Neural cell (in vitro differentiated cells): ENCODE measurements around the gene SYT1. TPM values are rescaled to one million over a fixed set of nuclear protein-coding genes. Genes with fewer than 3 reads are reported as not detected.

Source experiments
- H2AFZ ChIP-seq: fragments of 200-600, 300-800 bp; sonication (generic), shearing (Covaris generic); 2 replicates; pipeline ENCODE4 v1.6.0; 2014; ENCODE audit warnings: low read depth, mild to moderate bottlenecking, antibody characterized with exemption, low read length, moderate library complexity
- H3F3A ChIP-seq: fragments of 200-600 bp; shearing (Covaris generic); 2 replicates; pipeline ENCODE4 v1.6.1; 2016; ENCODE audit warnings: mild to moderate bottlenecking, moderate library complexity, mixed read lengths, antibody characterized with exemption, low read length; ENCODE audit not compliant: insufficient read depth, poor library complexity, severe bottlenecking
- H3K27ac ChIP-seq: fragments of 200-600, 300-800 bp; sonication (generic), shearing (Covaris generic); 2 replicates; pipeline ENCODE4 v1.5.1; 2014; ENCODE audit warnings: mild to moderate bottlenecking, low read length, moderate library complexity
- H3K27me3 ChIP-seq: fragments of 300-800, 200-600 bp; sonication (generic), shearing (Covaris generic); 2 replicates; pipeline ENCODE4 v1.6.0; 2014; ENCODE audit warnings: mild to moderate bottlenecking, low read depth, low read length, moderate library complexity; ENCODE audit not compliant: insufficient read depth
- H3K36me3 ChIP-seq: fragments of 300-800, 200-600 bp; sonication (generic), shearing (Covaris generic); 2 replicates; pipeline ENCODE4 v1.5.1; 2014; ENCODE audit warnings: mild to moderate bottlenecking, antibody characterized with exemption, low read length, moderate library complexity; ENCODE audit not compliant: insufficient read depth
- H3K4me2 ChIP-seq: fragments of 300-800, 200-600 bp; sonication (generic), shearing (Covaris generic); 2 replicates; pipeline ENCODE4 v1.6.0; 2014; ENCODE audit warnings: mild to moderate bottlenecking, low read length
- H3K4me3 ChIP-seq: fragments of 300-800, 200-600 bp; sonication (generic), shearing (Covaris generic); 2 replicates; pipeline ENCODE4 v1.5.1; 2014; ENCODE audit warnings: mild to moderate bottlenecking, low read length, moderate library complexity
- H3K79me2 ChIP-seq: fragments of 200-600 bp; shearing (Covaris generic); replicated peaks from 2 replicates; pipeline ENCODE4 v1.6.0; 2014; ENCODE audit warnings: mild to moderate bottlenecking, low read length, moderate library complexity; ENCODE audit not compliant: insufficient read depth
- H3K9ac ChIP-seq: fragments of 300-800, 200-600 bp; sonication (generic), shearing (Covaris generic); 2 replicates; pipeline ENCODE4 v1.6.1; 2016; ENCODE audit warnings: mild to moderate bottlenecking, low read length, mixed read lengths
- H3K9me2 ChIP-seq: fragments of 200-600 bp; shearing (Covaris generic); 2 replicates; pipeline ENCODE4 v1.6.1; 2016; ENCODE audit warnings: mild to moderate bottlenecking, low read length, mixed read lengths; ENCODE audit not compliant: insufficient read depth
- H3K9me3 ChIP-seq: fragments of 200-600, 300-800 bp; sonication (generic), shearing (Covaris generic); 2 replicates; pipeline ENCODE4 v1.6.1; 2016; ENCODE audit warnings: mild to moderate bottlenecking, mixed run types, low read length, moderate library complexity, mixed read lengths
- H4K20me1 ChIP-seq: fragments of 200-600 bp; shearing (Covaris generic); 2 replicates; pipeline ENCODE4 v1.6.1; 2016; ENCODE audit warnings: mild to moderate bottlenecking, mixed run types; ENCODE audit not compliant: insufficient read depth
- CTCF ChIP-seq: fragments of 450-650 bp; IDR thresholded peaks from 2 replicates; pipeline ENCODE4 v1.5.1; 2014; ENCODE audit warnings: antibody characterized with exemption, mild to moderate bottlenecking, moderate library complexity; ENCODE audit not compliant: poor library complexity, severe bottlenecking
- EP300 ChIP-seq: fragments of 450-650 bp; conservative IDR thresholded peaks from 2 replicates; pipeline ENCODE4 v1.6.1; 2014; ENCODE audit warnings: antibody characterized with exemption, mild to moderate bottlenecking, moderate library complexity; ENCODE audit not compliant: poor library complexity, severe bottlenecking
- EZH2 ChIP-seq: fragments of 200-600, 300-800 bp; shearing (Covaris generic), sonication (generic); IDR thresholded peaks from 2 replicates; pipeline ENCODE4 v1.6.1; 2014; ENCODE audit warnings: antibody characterized with exemption, low read length, borderline replicate concordance, mild to moderate bottlenecking; ENCODE audit not compliant: insufficient read depth, poor library complexity, severe bottlenecking
- MXI1 ChIP-seq: fragments of 450-650 bp; conservative IDR thresholded peaks from 2 replicates; pipeline ENCODE4 v1.6.1; 2014; ENCODE audit warnings: antibody characterized with exemption, mild to moderate bottlenecking; ENCODE audit not compliant: poor library complexity, severe bottlenecking
- POLR2AphosphoS5 ChIP-seq: IDR thresholded peaks from 2 replicates; pipeline ENCODE4 v1.6.1; 2012
- RAD21 ChIP-seq: fragments of 450-650 bp; conservative IDR thresholded peaks from 2 replicates; pipeline ENCODE4 v1.6.1; 2014; ENCODE audit warnings: antibody characterized with exemption, mild to moderate bottlenecking, moderate library complexity
- REST ChIP-seq: IDR thresholded peaks from 2 replicates; pipeline ENCODE4 v1.6.1; 2012; ENCODE audit warnings: borderline replicate concordance
- SMC3 ChIP-seq: fragments of 450-650 bp; conservative IDR thresholded peaks from 2 replicates; pipeline ENCODE4 v1.6.1; 2014; ENCODE audit warnings: antibody characterized with exemption, mild to moderate bottlenecking, moderate library complexity; ENCODE audit not compliant: poor library complexity
- TAF1 ChIP-seq: IDR thresholded peaks from 2 replicates; pipeline ENCODE4 v1.6.1; 2012; ENCODE audit warnings: low read depth
- polyA plus RNA-seq: library from polyadenylated mRNA; depleted of rRNA; stranded (reverse); fragments of >200 nt; gene quantifications from 2 replicates; pipeline ENCODE4 v1.2.3, GENCODE V29; 2014

The SYT1 gene
- polyA plus RNA-seq, 1 donor from 2014 or later: 103 TPM

GRCh38 chr12:79138872-79139271 lies 274.3 kb downstream of the SYT1 start:
- no peaks in the 10 kb centered on the region for H3K79me2 ChIP-seq
- no peak overlapping the region for H3K27ac ChIP-seq
- no peaks in the 10 kb centered on the region for H3K36me3 ChIP-seq

GRCh38 chr12:79140711-79141110 lies 276.1 kb downstream of the SYT1 start:
- H3K9me2 ChIP-seq: no peaks in the 10 kb centered on the region
- H3F3A ChIP-seq: no peaks in the 10 kb centered on the region
- no peaks in the 10 kb centered on the region for H3K36me3 ChIP-seq
- no peak overlapping the region for H2AFZ ChIP-seq
- no peak overlapping the region for H3K4me3 ChIP-seq
- H3K27ac ChIP-seq: no peak overlapping the region
- H4K20me1 ChIP-seq: no peaks in the 10 kb centered on the region
- H3K9ac ChIP-seq: no peak overlapping the region
- no peaks in the 10 kb centered on the region for H3K27me3 ChIP-seq
- H3K4me2 ChIP-seq: no peak overlapping the region
- H3K79me2 ChIP-seq: no peaks in the 10 kb centered on the region
- no peaks in the 10 kb centered on the region for H3K9me3 ChIP-seq
- no peak for TF ChIP-seq REST
- no peak for TF ChIP-seq RAD21
- TF ChIP-seq POLR2AphosphoS5: no peak
- TF ChIP-seq EZH2: no peak
- TF ChIP-seq CTCF: no peak
- TF ChIP-seq EP300: no peak

More at GRCh38 chr12:79138872-79139271, 274.3 kb downstream of the SYT1 start:
- H3K9me3 ChIP-seq: no peaks in the 10 kb centered on the region
- H3K4me2 ChIP-seq: no peak overlapping the region
- H3K27me3 ChIP-seq: no peaks in the 10 kb centered on the region
- H2AFZ ChIP-seq: no peak overlapping the region
- TF ChIP-seq CTCF (no peak), REST (no peak), RAD21 (no peak), POLR2AphosphoS5 (no peak), TAF1 (no peak), EZH2 (no peak), MXI1 (no peak), SMC3 (no peak), EP300 (no peak)
- H3K9me2 ChIP-seq: no peaks in the 10 kb centered on the region
- no peak overlapping the region for H3K4me3 ChIP-seq
- no peaks in the 10 kb centered on the region for H3F3A ChIP-seq
- no peaks in the 10 kb centered on the region for H4K20me1 ChIP-seq
- H3K9ac ChIP-seq: no peak overlapping the region
